Liver (tissue), 9 donors: ENCODE measurements around the gene ETV3. TPM values are rescaled to one million over a fixed set of nuclear protein-coding genes. Genes with fewer than 3 reads are reported as not detected.

Experiments
- DNase-seq: peaks from one replicate; pipeline ENCODE4 v3.0.0-alpha.2; 2017; ENCODE audit warnings: low spot score
- H3K27ac ChIP-seq, 2 donors: one replicate each; pipeline ENCODE4 v1.7.0; 2013; ENCODE audit warnings: inconsistent platforms in 2 of 2, low read length in 2 of 2, control low read depth in 1 of 2, low read depth in 1 of 2, mild to moderate bottlenecking in 1 of 2
- H3K27me3 ChIP-seq, 4 donors: one replicate each; pipeline versions ENCODE4 v1.6.1 to v1.7.0; 2013; ENCODE audit warnings: low read length in 3 of 4, inconsistent platforms in 1 of 4, mild to moderate bottlenecking in 1 of 4, moderate library complexity in 1 of 4; ENCODE audit not compliant: control insufficient read depth in 4 of 4, insufficient read depth in 4 of 4
- H3K36me3 ChIP-seq, 4 donors: one replicate each; pipeline versions ENCODE4 v1.6.1 to v1.7.0; 2013; ENCODE audit warnings: low read length in 3 of 4, mild to moderate bottlenecking in 3 of 4, low read depth in 1 of 4, moderate library complexity in 1 of 4; ENCODE audit not compliant: control insufficient read depth in 4 of 4, insufficient read depth in 3 of 4
- H3K4me1 ChIP-seq, 4 donors: one replicate each; pipeline versions ENCODE4 v1.6.1 to v1.7.0; 2013; ENCODE audit warnings: low read length in 3 of 4, mild to moderate bottlenecking in 3 of 4, moderate library complexity in 1 of 4; ENCODE audit not compliant: control insufficient read depth in 4 of 4, insufficient read depth in 4 of 4
- H3K4me3 ChIP-seq, 3 donors: one replicate each; pipeline versions ENCODE4 v1.6.1 to v1.7.0; 2013; ENCODE audit warnings: low read length in 3 of 3, control low read depth in 1 of 3, low read depth in 1 of 3, mild to moderate bottlenecking in 1 of 3
- H3K9ac ChIP-seq, 2 donors: one replicate each; pipeline ENCODE4 v1.7.0; 2013; ENCODE audit warnings: low read length in 2 of 2, mild to moderate bottlenecking in 2 of 2, moderate library complexity in 2 of 2, control low read depth in 1 of 2, low read depth in 1 of 2
- H3K9me3 ChIP-seq, 4 donors: one replicate each; pipeline versions ENCODE4 v1.6.1 to v1.7.0; 2013; ENCODE audit warnings: low read length in 3 of 4; ENCODE audit not compliant: control insufficient read depth in 4 of 4
- ATF3 ChIP-seq: IDR thresholded peaks from 2 replicates; pipeline ENCODE4 v1.6.1; 2016; ENCODE audit warnings: antibody characterized with exemption
- CTCF ChIP-seq: fragments of 150-350 bp; IDR thresholded peaks from 2 replicates; pipeline ENCODE4 v1.5.1; 2017; ENCODE audit warnings: improper control_type of control experiment, low read depth, low read length; ENCODE audit not compliant: missing input control
- EGR1 ChIP-seq, 2 donors: IDR thresholded peaks; 2 replicates each; pipeline ENCODE4 v1.6.1; 2016 to 2018; ENCODE audit warnings: antibody characterized with exemption in 2 of 2, low read depth in 2 of 2
- FOXA1 ChIP-seq: IDR thresholded peaks from 2 replicates; pipeline ENCODE4 v1.6.1; 2016; ENCODE audit warnings: antibody characterized with exemption
- FOXA2 ChIP-seq: IDR thresholded peaks from 2 replicates; pipeline ENCODE4 v1.6.1; 2016; ENCODE audit warnings: antibody characterized with exemption
- GABPA ChIP-seq, 2 donors: IDR thresholded peaks in 1 of 2; conservative IDR thresholded peaks in 1 of 2; 2 replicates each; pipeline ENCODE4 v1.6.1; 2016; ENCODE audit warnings: antibody characterized with exemption in 2 of 2, mild to moderate bottlenecking in 1 of 2, moderate library complexity in 1 of 2
- HNF4A ChIP-seq, 2 donors: conservative IDR thresholded peaks; 2 replicates each; pipeline ENCODE4 v1.6.1; 2016; ENCODE audit warnings: antibody characterized with exemption in 2 of 2, mild to moderate bottlenecking in 2 of 2
- HNF4G ChIP-seq: IDR thresholded peaks from 2 replicates; pipeline ENCODE4 v1.6.1; 2016; ENCODE audit warnings: antibody characterized with exemption
- JUND ChIP-seq, 2 donors: IDR thresholded peaks; 2 replicates each; pipeline ENCODE4 v1.6.1; 2016; ENCODE audit warnings: antibody characterized with exemption in 2 of 2
- MAX ChIP-seq: IDR thresholded peaks from 2 replicates; pipeline ENCODE4 v1.6.1; 2016; ENCODE audit warnings: antibody characterized with exemption
- NR2F2 ChIP-seq: IDR thresholded peaks from 2 replicates; pipeline ENCODE4 v1.6.1; 2016; ENCODE audit warnings: antibody characterized with exemption
- RAD21 ChIP-seq, 2 donors: IDR thresholded peaks; 2 replicates each; pipeline ENCODE4 v1.6.1; 2016; ENCODE audit warnings: antibody characterized with exemption in 2 of 2, mild to moderate bottlenecking in 2 of 2
- REST ChIP-seq: IDR thresholded peaks from 2 replicates; pipeline ENCODE4 v1.6.1; 2016; ENCODE audit warnings: antibody characterized with exemption, mild to moderate bottlenecking
- RXRA ChIP-seq, 2 donors: IDR thresholded peaks; 2 replicates each; pipeline ENCODE4 v1.6.1; 2017 to 2018; ENCODE audit warnings: antibody characterized with exemption in 2 of 2, mild to moderate bottlenecking in 1 of 2
- SP1 ChIP-seq: IDR thresholded peaks from 2 replicates; pipeline ENCODE4 v1.6.1; 2018; ENCODE audit warnings: antibody characterized with exemption, mild to moderate bottlenecking
- TAF1 ChIP-seq: conservative IDR thresholded peaks from 2 replicates; pipeline ENCODE4 v1.6.1; 2016; ENCODE audit warnings: antibody characterized with exemption, mild to moderate bottlenecking
- YY1 ChIP-seq: IDR thresholded peaks from 2 replicates; pipeline ENCODE4 v1.6.1; 2016; ENCODE audit warnings: antibody characterized with exemption, mild to moderate bottlenecking
- ZBTB33 ChIP-seq: IDR thresholded peaks from 2 replicates; pipeline ENCODE4 v1.6.1; 2016; ENCODE audit warnings: antibody characterized with exemption
- WGBS: extraction: QIAGEN DNeasy Blood & Tissue Kit; methylation state at CpG from one replicate; pipeline ENCODE4 v1.1.7; 2013; 5-methylcytosine and 5-hydroxymethylcytosine counted together
- polyA plus RNA-seq, 2 donors: library from polyadenylated mRNA; stranded (reverse) in 1 of 2; unstranded in 1 of 2; fragments of 200-250 nt in 1 of 2; fragments of >200 nt in 1 of 2; fragmentation: Nextera tagmentation in 1 of 2; extraction: Ambion mirVana in 1 of 2; gene quantifications; one replicate each; pipeline versions ENCODE4 v1.2.1 to v1.2.3, GENCODE V29; 2013 to 2015
- total RNA-seq, 2 donors: library from RNA; depleted of rRNA; stranded (reverse); fragments of >200 nt; gene quantifications; one replicate each; pipeline ENCODE4 v1.2.3, GENCODE V29; 2014
- donor health status: healthy.
- donor health status: healthy.
- donor health status: healthy.
- donor health status: healthy.
- donor health status: healthy.

ETV3 gene
- total and polyA plus RNA-seq, 4 donors: 2.0 to 10.8 (median 5.3) TPM

GRCh38 chr1:157131281-157131680 lies 6.9 kb downstream of the ETV3 start:
- peaks cover 8 to 10% (median 8%) of the 10 kb centered on the region in 4 donors for H3K4me1 ChIP-seq

More at GRCh38 chr1:157131281-157131680, 6.9 kb downstream of the ETV3 start:
- WGBS: 83% methylated on average over 4 of the region's 4 CpGs
- DNase-seq: no peak
- no peak overlapping the region for H3K9ac ChIP-seq
- H3K36me3 ChIP-seq: peaks cover 9 to 63% (median 60%) of the 10 kb centered on the region in 4 donors
- no peak overlapping the region for H3K27ac ChIP-seq
- H3K4me3 ChIP-seq: no peak overlapping the region
- H3K27me3 ChIP-seq: no peaks in the 10 kb centered on the region
- TF ChIP-seq GABPA (IDR thresholded peaks at IDR 0.05 in 1 of 2, conservative IDR thresholded peaks at IDR 0.05 in 1 of 2) (no peak), TAF1 (no peak), ATF3 (no peak), RXRA (IDR thresholded peaks at IDR 0.05) (no peak), FOXA1 (no peak), MAX (no peak), JUND (IDR thresholded peaks at IDR 0.05) (no peak), SP1 (no peak), CTCF (no peak), FOXA2 (no peak), EGR1 (IDR thresholded peaks at IDR 0.05; ENCODE audit: low read depth in 2 of 2) (no peak), HNF4A (conservative IDR thresholded peaks at IDR 0.05) (no peak), NR2F2 (no peak), ZBTB33 (no peak), YY1 (no peak), RAD21 (IDR thresholded peaks at IDR 0.05) (no peak), HNF4G (no peak), REST (no peak)
- H3K9me3 ChIP-seq: no peaks in the 10 kb centered on the region
